GM10266 (cell line): ENCODE results near the gene HOXB5.

ENCODE experiments used
- DNase-seq: peaks from one replicate; pipeline ENCODE4 v3.0.0; 2012; ENCODE audit errors: extremely low spot score
- TF ChIP-seq, protein P1 (sequence below): IDR thresholded peaks from 2 replicates; pipeline ENCODE4 v1.5.1; 2012; ENCODE audit warnings: mild to moderate bottlenecking, low read depth; ENCODE audit not compliant: control insufficient read depth, insufficient read depth; ENCODE audit errors: missing control alignments

The HOXB5 gene

GRCh38 chr17:48567209-48567608 lies 26.4 kb downstream of the HOXB5 start:
- TF ChIP-seq, protein P1, sequence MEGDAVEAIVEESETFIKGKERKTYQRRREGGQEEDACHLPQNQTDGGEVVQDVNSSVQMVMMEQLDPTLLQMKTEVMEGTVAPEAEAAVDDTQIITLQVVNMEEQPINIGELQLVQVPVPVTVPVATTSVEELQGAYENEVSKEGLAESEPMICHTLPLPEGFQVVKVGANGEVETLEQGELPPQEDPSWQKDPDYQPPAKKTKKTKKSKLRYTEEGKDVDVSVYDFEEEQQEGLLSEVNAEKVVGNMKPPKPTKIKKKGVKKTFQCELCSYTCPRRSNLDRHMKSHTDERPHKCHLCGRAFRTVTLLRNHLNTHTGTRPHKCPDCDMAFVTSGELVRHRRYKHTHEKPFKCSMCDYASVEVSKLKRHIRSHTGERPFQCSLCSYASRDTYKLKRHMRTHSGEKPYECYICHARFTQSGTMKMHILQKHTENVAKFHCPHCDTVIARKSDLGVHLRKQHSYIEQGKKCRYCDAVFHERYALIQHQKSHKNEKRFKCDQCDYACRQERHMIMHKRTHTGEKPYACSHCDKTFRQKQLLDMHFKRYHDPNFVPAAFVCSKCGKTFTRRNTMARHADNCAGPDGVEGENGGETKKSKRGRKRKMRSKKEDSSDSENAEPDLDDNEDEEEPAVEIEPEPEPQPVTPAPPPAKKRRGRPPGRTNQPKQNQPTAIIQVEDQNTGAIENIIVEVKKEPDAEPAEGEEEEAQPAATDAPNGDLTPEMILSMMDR: no peak
- DNase-seq: no peak

DNA sequence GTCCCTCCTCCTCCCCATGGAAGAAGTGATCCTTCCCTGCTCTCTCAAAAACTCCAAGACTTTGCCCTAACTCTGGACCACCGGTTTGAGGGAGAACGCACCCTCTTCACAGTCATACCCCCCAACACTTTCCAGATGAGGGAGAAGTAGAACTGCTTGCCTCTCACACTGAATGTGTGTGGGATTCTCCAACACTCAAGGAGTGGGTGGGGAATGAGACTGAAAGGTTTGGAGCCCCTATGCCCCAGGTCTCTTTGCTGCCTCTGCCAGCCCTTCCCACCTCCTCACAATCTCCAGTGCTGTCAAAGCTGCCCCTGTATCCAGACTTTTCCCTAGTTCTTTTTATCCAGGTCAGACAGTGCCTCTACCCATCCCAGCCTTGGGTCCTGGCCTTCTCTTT lies 26.9 kb downstream of the HOXB5 start:
- no peak for DNase-seq
- TF ChIP-seq, protein P1: no peak

DNA sequence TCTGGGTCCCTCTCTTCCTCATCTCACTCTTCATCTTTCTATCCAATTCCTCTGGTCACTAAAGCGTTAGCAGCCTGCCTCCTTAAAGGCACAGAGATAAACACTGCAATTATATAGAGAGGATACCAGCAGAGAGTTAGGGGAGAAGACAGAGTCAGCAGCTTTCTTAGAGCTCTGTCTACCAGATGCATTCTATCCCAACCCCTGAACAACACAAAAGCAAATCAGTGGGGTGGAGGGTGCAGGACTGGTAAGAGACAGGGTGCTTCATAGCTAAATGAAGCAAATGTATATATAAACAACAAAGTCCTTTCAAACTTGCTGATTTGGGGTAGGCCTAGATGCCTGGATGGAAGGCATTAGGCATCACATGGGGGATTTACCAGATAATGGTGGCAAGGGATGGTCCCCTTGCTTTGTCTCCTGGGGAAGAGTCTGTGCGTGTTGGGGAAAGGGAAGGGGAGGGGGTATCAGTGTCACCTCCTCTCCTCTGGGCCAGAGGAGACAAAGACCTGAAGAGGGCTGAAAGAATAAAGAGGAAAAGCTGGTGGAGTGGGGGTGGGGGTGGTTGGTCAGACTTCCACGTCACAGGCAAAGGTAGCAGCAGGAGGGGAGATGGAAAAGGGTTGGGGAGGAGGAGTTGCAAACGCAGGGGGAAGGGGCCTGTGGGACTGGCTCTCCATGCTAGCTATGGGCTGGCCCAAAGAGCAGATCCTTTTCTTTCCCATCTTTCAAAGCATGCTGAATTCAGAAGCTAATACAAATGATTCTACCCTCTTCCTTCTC lies 27.5 kb downstream of the HOXB5 start:
- TF ChIP-seq, protein P1: no peak
- no peak for DNase-seq

GRCh38 chr17:48565022-48565554 lies 28.5 kb downstream of the HOXB5 start:
- no peak for DNase-seq
- TF ChIP-seq, protein P1: no peak

DNA sequence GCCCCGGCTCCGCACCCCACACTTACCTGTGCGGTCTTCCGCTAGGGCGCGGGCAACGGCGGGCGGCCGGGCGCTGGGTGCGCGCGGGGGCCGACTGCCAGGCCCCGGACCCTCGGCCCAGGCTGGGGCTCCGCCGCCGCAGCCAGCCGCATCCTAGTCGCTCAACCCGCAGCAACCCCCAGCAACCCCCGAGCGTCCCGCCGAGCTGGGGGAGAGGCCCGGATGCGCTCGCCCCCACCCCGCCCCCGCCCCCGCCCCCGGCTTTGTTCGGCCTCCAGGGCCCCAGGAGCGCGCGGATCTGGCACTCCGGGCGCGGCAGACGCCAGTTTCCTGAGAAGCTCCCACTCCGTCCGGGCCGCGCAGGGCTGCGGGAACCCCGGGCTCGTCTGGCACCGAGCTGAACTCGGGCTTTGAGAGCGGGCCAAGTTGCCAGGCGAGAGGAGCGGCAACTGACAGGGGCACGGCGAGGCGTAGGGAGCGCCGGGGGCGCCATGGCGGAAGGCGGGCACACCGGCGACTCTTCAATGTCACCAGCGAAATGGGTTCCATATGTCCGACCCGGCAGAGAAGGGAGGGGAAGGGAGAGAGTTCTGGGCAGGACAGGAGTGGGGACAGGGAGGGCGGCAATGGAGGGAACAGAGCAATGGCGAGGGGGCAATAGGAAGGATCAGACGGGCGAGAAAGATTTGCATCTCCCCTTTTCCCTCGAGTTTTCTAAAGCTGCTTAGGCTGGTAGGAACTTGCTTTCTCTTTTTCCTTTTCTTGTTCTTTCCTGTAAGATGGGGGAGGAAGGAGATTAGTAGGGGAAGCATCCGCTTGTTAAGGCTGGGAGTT lies 29.2 kb downstream of the HOXB5 start:
- TF ChIP-seq, protein P1: no peak
- DNase-seq: no peak

- no peak for DNase-seq
Measured at GRCh38 chr17:48563867-48564187, 29.8 kb downstream of the HOXB5 start.

More at GRCh38 chr17:48563867-48564187, 29.8 kb downstream of the HOXB5 start:
- TF ChIP-seq, protein P1: no peak
